Measurements from ENCODE around the gene NPHS1.

The NPHS1 gene

DNA sequence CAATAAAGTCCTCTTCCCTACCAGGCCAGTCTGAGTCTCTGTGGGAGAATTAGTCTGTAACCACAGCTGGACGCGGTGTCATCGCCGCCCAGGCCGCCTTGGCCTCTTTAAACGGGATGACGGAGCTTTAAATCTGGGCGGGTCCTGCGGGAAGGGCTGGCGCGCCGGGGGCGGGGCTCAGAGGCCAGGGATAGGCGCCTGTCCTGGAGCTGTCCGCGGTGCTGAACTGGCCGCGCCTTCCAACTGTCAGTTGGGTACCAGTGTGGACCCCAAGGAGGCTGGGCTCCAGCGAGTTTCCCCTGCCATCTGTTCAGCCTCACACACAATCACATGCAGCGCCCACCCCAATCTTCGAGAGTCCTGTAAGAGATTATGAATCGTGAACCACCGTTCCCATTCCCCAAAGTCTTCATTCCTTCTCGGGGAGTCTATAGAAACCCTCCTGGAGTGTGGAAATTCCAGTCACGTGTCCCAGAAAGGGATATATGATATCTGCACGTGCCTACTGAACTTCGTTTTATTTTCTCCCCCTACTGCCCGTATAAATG is 27.5 kb upstream of the NPHS1 start (continued):
- 0 out of 2 replicates have a peak, but pooled peaks have one; percentile 56 for TF ChIP-seq REPIN1 (tag by site-specific recombination; IDR thresholded peaks at IDR 0.05; ENCODE audit: low read depth)
- TF ChIP-seq, protein P1, sequence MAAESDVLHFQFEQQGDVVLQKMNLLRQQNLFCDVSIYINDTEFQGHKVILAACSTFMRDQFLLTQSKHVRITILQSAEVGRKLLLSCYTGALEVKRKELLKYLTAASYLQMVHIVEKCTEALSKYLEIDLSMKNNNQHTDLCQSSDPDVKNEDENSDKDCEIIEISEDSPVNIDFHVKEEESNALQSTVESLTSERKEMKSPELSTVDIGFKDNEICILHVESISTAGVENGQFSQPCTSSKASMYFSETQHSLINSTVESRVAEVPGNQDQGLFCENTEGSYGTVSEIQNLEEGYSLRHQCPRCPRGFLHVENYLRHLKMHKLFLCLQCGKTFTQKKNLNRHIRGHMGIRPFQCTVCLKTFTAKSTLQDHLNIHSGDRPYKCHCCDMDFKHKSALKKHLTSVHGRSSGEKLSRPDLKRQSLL (tag by site-specific recombination; IDR thresholded peaks at IDR 0.05) = 0 out of 2 replicates have a peak, but pooled peaks have one; percentile 80
- TF ChIP-seq, protein P2, sequence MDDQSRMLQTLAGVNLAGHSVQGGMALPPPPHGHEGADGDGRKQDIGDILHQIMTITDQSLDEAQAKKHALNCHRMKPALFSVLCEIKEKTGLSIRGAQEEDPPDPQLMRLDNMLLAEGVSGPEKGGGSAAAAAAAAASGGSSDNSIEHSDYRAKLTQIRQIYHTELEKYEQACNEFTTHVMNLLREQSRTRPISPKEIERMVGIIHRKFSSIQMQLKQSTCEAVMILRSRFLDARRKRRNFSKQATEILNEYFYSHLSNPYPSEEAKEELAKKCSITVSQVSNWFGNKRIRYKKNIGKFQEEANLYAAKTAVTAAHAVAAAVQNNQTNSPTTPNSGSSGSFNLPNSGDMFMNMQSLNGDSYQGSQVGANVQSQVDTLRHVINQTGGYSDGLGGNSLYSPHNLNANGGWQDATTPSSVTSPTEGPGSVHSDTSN (CRISPR knock-in tag; IDR thresholded peaks at IDR 0.05) = peak; percentile 81; the same call in 1 of the 2 replicates

DNA sequence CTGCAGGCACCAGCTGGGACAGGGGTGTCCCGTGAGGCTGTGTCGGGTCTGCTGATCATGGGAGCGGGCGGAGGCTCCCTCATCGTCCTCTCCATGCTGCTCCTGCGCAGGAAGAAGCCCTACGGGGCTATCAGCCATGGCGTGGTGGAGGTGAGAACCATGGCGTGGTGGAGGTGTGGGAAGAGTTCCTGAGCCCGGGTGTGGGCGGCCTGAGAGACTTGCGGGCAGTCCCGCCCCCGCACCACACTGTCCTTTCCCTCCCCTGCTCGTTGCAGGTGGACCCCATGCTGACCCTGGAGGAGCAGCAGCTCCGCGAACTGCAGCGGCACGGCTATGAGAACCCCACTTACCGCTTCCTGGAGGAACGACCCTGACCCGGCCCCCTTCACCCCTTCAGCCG is 26.8 kb upstream of the NPHS1 start:
- Histone ChIP-seq H3K36me3 (ENCODE audit: control insufficient read depth in 2 of 2, insufficient read depth in 1 of 2, low read length in 2 of 2) (peaks cover 0 to 17% of the 10 kb centered on the region in 2 experiments; a peak in 2 of 3 replicates), H3K9me3 (ENCODE audit: control insufficient read depth, insufficient read depth, low read depth, low read length) (no peaks in the 10 kb centered on the region; the same call in 1 of the 2 replicates), H3K4me1 (ENCODE audit: control insufficient read depth, insufficient read depth, low read length) (peaks cover 7% of the 10 kb centered on the region), H3K27ac (ENCODE audit: extremely low read depth, low read depth, low read length) (no peak overlapping the region), H3K4me3 (ENCODE audit: low read depth, low read length) (no peak overlapping the region)
- TF ChIP-seq HIC1 (tag by site-specific recombination; IDR thresholded peaks at IDR 0.05) = no peak
- TF ChIP-seq, protein P3, sequence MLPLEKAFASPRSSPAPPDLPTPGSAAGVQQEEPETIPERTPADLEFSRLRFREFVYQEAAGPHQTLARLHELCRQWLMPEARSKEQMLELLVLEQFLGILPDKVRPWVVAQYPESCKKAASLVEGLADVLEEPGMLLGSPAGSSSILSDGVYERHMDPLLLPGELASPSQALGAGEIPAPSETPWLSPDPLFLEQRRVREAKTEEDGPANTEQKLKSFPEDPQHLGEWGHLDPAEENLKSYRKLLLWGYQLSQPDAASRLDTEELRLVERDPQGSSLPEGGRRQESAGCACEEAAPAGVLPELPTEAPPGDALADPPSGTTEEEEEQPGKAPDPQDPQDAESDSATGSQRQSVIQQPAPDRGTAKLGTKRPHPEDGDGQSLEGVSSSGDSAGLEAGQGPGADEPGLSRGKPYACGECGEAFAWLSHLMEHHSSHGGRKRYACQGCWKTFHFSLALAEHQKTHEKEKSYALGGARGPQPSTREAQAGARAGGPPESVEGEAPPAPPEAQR (tag by site-specific recombination; IDR thresholded peaks at IDR 0.05) = no peak
- TF ChIP-seq MZF1 (tag by site-specific recombination; IDR thresholded peaks at IDR 0.05; ENCODE audit: borderline replicate concordance) = no peak
- TF ChIP-seq ZFHX2 (tag by site-specific recombination; conservative IDR thresholded peaks at IDR 0.05) = peak; percentile 75
- TF ChIP-seq ZNF658 (tag by site-specific recombination; IDR thresholded peaks at IDR 0.05) = no peak
- no peak for TF ChIP-seq HOXA7 (CRISPR knock-in tag; IDR thresholded peaks at IDR 0.05; ENCODE audit: borderline replicate concordance)
- TF ChIP-seq ZNF211 (tag by site-specific recombination; IDR thresholded peaks at IDR 0.05; ENCODE audit: low read depth) = no peak
- TF ChIP-seq ZNF654 (tag by site-specific recombination; IDR thresholded peaks at IDR 0.05; ENCODE audit: low read depth) = no peak
- no peak for TF ChIP-seq ZNF433 (tag by site-specific recombination; IDR thresholded peaks at IDR 0.05; ENCODE audit: low read depth)
- no peak for TF ChIP-seq ZNF837 (tag by site-specific recombination; IDR thresholded peaks at IDR 0.05)
- peak; percentile 68 for TF ChIP-seq EGR2 (tag by site-specific recombination; IDR thresholded peaks at IDR 0.05; ENCODE audit: low read depth)
- no peak for TF ChIP-seq ZNF202 (tag by site-specific recombination; IDR thresholded peaks at IDR 0.05; ENCODE audit: borderline replicate concordance)
- TF ChIP-seq ZNF16 (tag by site-specific recombination; IDR thresholded peaks at IDR 0.05; ENCODE audit: low read depth) = no peak
- TF ChIP-seq ZNF23 (tag by site-specific recombination; IDR thresholded peaks at IDR 0.05; ENCODE audit: borderline replicate concordance) = no peak
- TF ChIP-seq ZNF423 (tag by site-specific recombination; IDR thresholded peaks at IDR 0.05) = no peak
- no peak for TF ChIP-seq ZNF791 (tag by site-specific recombination; IDR thresholded peaks at IDR 0.05)
- ChIA-PET POLR2A (interaction anchor here (0.5 to 1.9 kb wide), 9 partner anchors 10 to 236 kb away, joined by 3 to 25 read pairs (median 3); partner anchors contain the start of genes APLP1, LIN37, NFKBID and POLR2I), CTCF (interaction anchor here (0.6 to 8.8 kb wide), 4 partner anchors 10 to 97 kb away, joined by 3 to 185 read pairs (median 8); partner anchors contain the start of gene APLP1)

All from HEK293 (cell line).